ENCODE results near the gene BACE1-AS. TPM values are rescaled to one million over a fixed set of nuclear protein-coding genes. Genes with fewer than 3 reads are reported as not detected.

Gene BACE1-AS
- polyA plus RNA-seq, 2 of the 4 experiments (the other 2 are of a cell fraction), result 2.0 to 4.4 TPM

- no peak overlapping the region for H3K4me3 ChIP-seq
- no peaks in the 10 kb centered on the region for H3K9me3 ChIP-seq
- no peak overlapping the region for H3K27ac ChIP-seq
- DNase-seq (ENCODE audit: low read depth in 1 of 2, low spot score in 1 of 2) (no peak), ATAC-seq (no peak), FAIRE-seq (no peak)
- ChIA-PET CTCF (no interaction called here), POLR2A (no interaction called here)
- 90% methylated on average over 2 of the region's 2 CpGs for WGBS (ENCODE audit: missing lambda C conversion rate)
- H3K4me1 ChIP-seq, result no peaks in the 10 kb centered on the region
- no peak for TF ChIP-seq ZFP36 (IDR thresholded peaks at IDR 0.05; ENCODE audit: borderline replicate concordance, partially characterized antibody)
- TF ChIP-seq NR3C1 (IDR thresholded peaks at IDR 0.05), result no peak
- TF ChIP-seq FOSL2 (IDR thresholded peaks at IDR 0.05), result no peak
- TF ChIP-seq FOSL2 (CRISPR knock-in tag; IDR thresholded peaks at IDR 0.05), result no peak
- TF ChIP-seq RARB (CRISPR knock-in tag; IDR thresholded peaks at IDR 0.05), result no peak
- no peak for TF ChIP-seq PHF8 (IDR thresholded peaks at IDR 0.05; ENCODE audit: borderline replicate concordance, low read depth)
- TF ChIP-seq CHD2 (IDR thresholded peaks at IDR 0.05; ENCODE audit: low read length, partially characterized antibody), result no peak
- TF ChIP-seq SMC3 (IDR thresholded peaks at IDR 0.05), result no peak
- no peak for TF ChIP-seq HEYL (CRISPR knock-in tag; IDR thresholded peaks at IDR 0.05)
- TF ChIP-seq EHMT2 (IDR thresholded peaks at IDR 0.05; ENCODE audit: low read depth), result no peak
- TF ChIP-seq HMGXB4 (CRISPR knock-in tag; IDR thresholded peaks at IDR 0.05; ENCODE audit: borderline replicate concordance), result no peak
- TF ChIP-seq POLR2AphosphoS2 (conservative IDR thresholded peaks at IDR 0.05; ENCODE audit: low read length), result no peak
- no peak for TF ChIP-seq ZC3H11A (IDR thresholded peaks at IDR 0.05)
- TF ChIP-seq MAX (IDR thresholded peaks at IDR 0.05), result no peak
- no peak for TF ChIP-seq JUN (IDR thresholded peaks at IDR 0.05)
- TF ChIP-seq USF2 (IDR thresholded peaks at IDR 0.05), result no peak
- H3K4me2 ChIP-seq, result no peak overlapping the region
Measured at GRCh38 chr11:117265745-117266144, 25.4 kb upstream of the BACE1-AS start.

GRCh38 chr11:117269856-117270255, 21.3 kb upstream of the BACE1-AS start:
- no peak overlapping the region for H3K27ac ChIP-seq
- H3K4me3 ChIP-seq, result no peak overlapping the region
- H3K4me2 ChIP-seq, result no peak overlapping the region
- no peak for FAIRE-seq
- ATAC-seq, result no peak
- WGBS (ENCODE audit: missing lambda C conversion rate), result 100% methylated on average over 2 of the region's 2 CpGs
- H3K4me1 ChIP-seq, result no peaks in the 10 kb centered on the region
- DNase-seq (ENCODE audit: low read depth in 1 of 2, low spot score in 1 of 2), result no peak
- 0 out of 3 replicates have a peak, but pooled peaks cover 2% of the 10 kb centered on the region for H3K9me3 ChIP-seq
- CTCF ChIA-PET, result no interaction called here
- TF ChIP-seq HES2 (IDR thresholded peaks at IDR 0.05) (no peak), ZNF302 (CRISPR knock-in tag; IDR thresholded peaks at IDR 0.05) (no peak), CHD2 (IDR thresholded peaks at IDR 0.05; ENCODE audit: low read length, partially characterized antibody) (no peak), NFE2L2 (conservative IDR thresholded peaks at IDR 0.05; ENCODE audit: low read length) (no peak), FOXS1 (CRISPR knock-in tag; IDR thresholded peaks at IDR 0.05) (no peak), HOXA7 (CRISPR knock-in tag; IDR thresholded peaks at IDR 0.05) (no peak), CEBPB (IDR thresholded peaks at IDR 0.05) (no peak), HOXB13 (CRISPR knock-in tag; IDR thresholded peaks at IDR 0.05; ENCODE audit: low read depth) (no peak), MAX (IDR thresholded peaks at IDR 0.05) (no peak), USF2 (IDR thresholded peaks at IDR 0.05) (no peak), ZFP36 (IDR thresholded peaks at IDR 0.05; ENCODE audit: borderline replicate concordance, partially characterized antibody) (no peak), CBX2 (IDR thresholded peaks at IDR 0.05; ENCODE audit: borderline replicate concordance, low read depth) (no peak), ZC3H11A (IDR thresholded peaks at IDR 0.05) (no peak), GATA3 (IDR thresholded peaks at IDR 0.05; ENCODE audit: borderline replicate concordance) (no peak)
- POLR2A ChIA-PET, result no interaction called here

All from A549 (cell line).